ENCODE measurements around the gene ADAM19. TPM values are rescaled to one million over a fixed set of nuclear protein-coding genes. Genes with fewer than 3 reads are reported as not detected.

ADAM19 gene
- total and polyA plus RNA-seq, 4 donors = 1.5 to 42.8 (median 20.3) TPM

DNA sequence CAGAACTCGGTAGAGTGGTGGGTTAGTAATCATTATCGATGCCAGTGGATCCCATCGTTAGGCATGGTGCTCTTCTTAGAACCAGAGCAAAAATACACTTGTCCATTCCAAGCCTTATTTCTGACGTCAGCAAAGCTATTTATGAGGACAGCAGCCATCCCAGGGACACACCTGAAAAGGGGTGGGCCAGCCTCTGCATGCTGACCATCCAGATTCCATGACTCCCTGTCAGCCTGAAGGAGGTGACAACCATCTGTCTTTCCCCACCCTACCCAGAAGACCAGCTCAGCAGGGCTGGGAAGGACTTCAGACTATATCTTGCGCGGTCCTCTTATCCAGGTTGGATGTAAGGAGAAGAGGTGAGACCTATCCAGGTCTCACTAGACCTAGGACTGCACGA, 121.3 kb downstream of the ADAM19 start:
- Histone ChIP-seq H3K27ac (ENCODE audit: low read depth in 1 of 2, low read length in 2 of 2) (no peak overlapping the region), H3K36me3 (ENCODE audit: control insufficient read depth in 1 of 2, insufficient read depth in 2 of 2, low read length in 1 of 2) (no peaks in the 10 kb centered on the region), H3K4me3 (ENCODE audit: low read length in 2 of 2) (no peak overlapping the region), H3K27me3 (ENCODE audit: control insufficient read depth in 1 of 2, insufficient read depth in 2 of 2, low read length in 1 of 2) (no peaks in the 10 kb centered on the region), H3K9me3 (ENCODE audit: control insufficient read depth, low read length) (no peaks in the 10 kb centered on the region), H3K4me1 (ENCODE audit: control insufficient read depth in 1 of 2, insufficient read depth in 2 of 2, low read length in 2 of 2) (peaks cover 0 to 5% of the 10 kb centered on the region in 2 donors)
- intact Hi-C loops (cut with DNase I) = no loop called here
- ATAC-seq (ENCODE audit: low FRiP score) (no peak), DNase-seq (no peak)
- WGBS, 2 donors = 95% methylated on average over 7 of the region's 7 CpGs

DNA sequence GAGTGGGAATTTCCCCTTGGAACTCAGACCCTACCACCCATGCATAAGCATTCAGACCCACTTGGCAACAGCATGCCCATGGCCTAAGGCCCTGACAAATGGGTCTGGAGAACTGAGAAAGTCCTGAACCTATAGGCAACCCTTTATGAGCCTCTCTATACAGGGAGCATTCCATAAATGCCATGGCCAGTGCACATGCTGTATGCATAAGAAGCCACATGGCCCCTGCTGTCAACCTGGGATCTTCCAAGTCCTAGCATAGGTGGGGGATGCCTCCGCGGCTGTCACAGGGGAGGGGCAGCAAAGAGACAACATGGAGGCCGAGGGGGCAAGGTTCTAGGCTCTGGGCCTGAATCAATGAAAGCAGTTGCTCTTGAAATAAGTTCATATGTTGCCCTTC, 123.8 kb downstream of the ADAM19 start:
- Histone ChIP-seq H3K4me1 (ENCODE audit: control insufficient read depth in 1 of 2, insufficient read depth in 2 of 2, low read length in 2 of 2) (peaks cover 0 to 5% of the 10 kb centered on the region in 2 donors), H3K36me3 (ENCODE audit: control insufficient read depth in 1 of 2, insufficient read depth in 2 of 2, low read length in 1 of 2) (no peaks in the 10 kb centered on the region), H3K27ac (ENCODE audit: low read depth in 1 of 2, low read length in 2 of 2) (no peak overlapping the region), H3K9me3 (ENCODE audit: control insufficient read depth, low read length) (no peaks in the 10 kb centered on the region), H3K27me3 (ENCODE audit: control insufficient read depth in 1 of 2, insufficient read depth in 2 of 2, low read length in 1 of 2) (no peaks in the 10 kb centered on the region), H3K4me3 (ENCODE audit: low read length in 2 of 2) (no peak overlapping the region)
- ATAC-seq (ENCODE audit: low FRiP score) (no peak), DNase-seq (no peak)
- intact Hi-C loops (cut with DNase I) = no loop called here
- 90% methylated on average over 3 of the region's 3 CpGs for WGBS, 2 donors

DNA sequence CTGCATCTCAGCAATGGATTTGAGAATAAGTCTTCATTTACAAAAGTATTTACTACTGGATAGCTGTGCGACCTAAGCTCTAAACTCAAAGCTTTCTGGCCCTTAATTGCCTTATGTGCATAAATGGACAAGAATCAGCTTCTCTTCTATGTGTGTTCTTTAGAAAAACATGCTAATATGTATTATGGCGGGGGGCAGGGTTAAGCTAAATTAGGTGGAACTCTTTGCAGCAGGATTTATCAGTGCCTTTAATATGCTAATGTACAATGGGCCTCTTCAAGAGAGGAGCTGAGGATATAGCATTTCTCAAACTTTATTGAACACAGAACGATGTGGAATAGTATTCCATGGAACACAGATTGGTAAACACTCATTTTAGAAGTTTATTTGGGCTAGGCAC, 125.6 kb downstream of the ADAM19 start:
- Histone ChIP-seq H3K4me3 (ENCODE audit: low read length in 2 of 2) (no peak overlapping the region), H3K27me3 (ENCODE audit: control insufficient read depth in 1 of 2, insufficient read depth in 2 of 2, low read length in 1 of 2) (no peaks in the 10 kb centered on the region), H3K9me3 (ENCODE audit: control insufficient read depth, low read length) (no peaks in the 10 kb centered on the region), H3K36me3 (ENCODE audit: control insufficient read depth in 1 of 2, insufficient read depth in 2 of 2, low read length in 1 of 2) (no peaks in the 10 kb centered on the region), H3K27ac (ENCODE audit: low read depth in 1 of 2, low read length in 2 of 2) (no peak overlapping the region), H3K4me1 (ENCODE audit: control insufficient read depth in 1 of 2, insufficient read depth in 2 of 2, low read length in 2 of 2) (peaks cover 0 to 5% of the 10 kb centered on the region in 2 donors)
- WGBS, 2 donors = 96 to 97% methylated on average over 3 of the region's 3 CpGs
- intact Hi-C loops (cut with DNase I) = no loop called here
- DNase-seq = no peak
- no peak for ATAC-seq (ENCODE audit: low FRiP score)

DNA sequence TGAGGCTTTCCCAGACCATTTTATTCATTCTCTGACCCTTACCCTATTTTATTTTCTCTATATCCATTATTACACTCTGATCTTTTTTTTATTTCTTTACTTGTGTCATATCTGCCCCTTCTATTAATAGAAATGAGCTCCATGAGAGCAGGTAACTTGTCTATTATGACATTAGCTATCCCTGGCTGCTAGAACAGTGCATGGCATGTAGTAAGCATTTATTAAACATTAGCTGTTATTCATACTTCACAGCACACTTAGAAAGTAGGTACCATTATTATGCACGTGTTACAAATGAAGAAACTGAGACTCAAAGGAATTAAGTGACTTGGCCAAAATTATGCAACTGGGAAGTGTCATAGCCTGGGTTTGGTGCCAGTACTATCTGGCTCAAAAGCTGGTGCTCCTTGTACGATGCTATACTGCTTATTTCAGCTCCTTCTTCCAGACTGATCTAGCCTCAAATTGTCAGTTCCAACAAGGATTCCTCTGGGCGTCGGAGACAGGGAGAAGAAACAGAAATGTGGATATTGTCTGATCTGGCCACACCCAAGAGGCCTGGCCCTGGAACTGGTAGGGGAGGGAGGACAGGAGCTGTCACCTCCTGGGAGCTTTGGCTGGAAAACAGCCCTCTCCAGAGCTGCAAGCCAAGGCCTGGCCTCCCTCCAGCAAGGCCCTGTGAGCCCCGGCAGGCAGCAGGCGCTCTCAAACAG, 126.4 kb downstream of the ADAM19 start:
- Histone ChIP-seq H3K9me3 (ENCODE audit: control insufficient read depth, low read length) (no peaks in the 10 kb centered on the region), H3K27ac (ENCODE audit: low read depth in 1 of 2, low read length in 2 of 2) (no peak overlapping the region), H3K27me3 (ENCODE audit: control insufficient read depth in 1 of 2, insufficient read depth in 2 of 2, low read length in 1 of 2) (no peaks in the 10 kb centered on the region), H3K36me3 (ENCODE audit: control insufficient read depth in 1 of 2, insufficient read depth in 2 of 2, low read length in 1 of 2) (no peaks in the 10 kb centered on the region), H3K4me1 (ENCODE audit: control insufficient read depth in 1 of 2, insufficient read depth in 2 of 2, low read length in 2 of 2) (peaks cover 0 to 5% of the 10 kb centered on the region in 2 donors), H3K4me3 (ENCODE audit: low read length in 2 of 2) (no peak overlapping the region)
- intact Hi-C loops (cut with DNase I) = no loop called here
- WGBS, 2 donors = 4 to 10% methylated on average over 6 of the region's 6 CpGs
- ATAC-seq (ENCODE audit: low FRiP score) (peak; percentile 73), DNase-seq (peak; percentile 54 to 82)

DNA sequence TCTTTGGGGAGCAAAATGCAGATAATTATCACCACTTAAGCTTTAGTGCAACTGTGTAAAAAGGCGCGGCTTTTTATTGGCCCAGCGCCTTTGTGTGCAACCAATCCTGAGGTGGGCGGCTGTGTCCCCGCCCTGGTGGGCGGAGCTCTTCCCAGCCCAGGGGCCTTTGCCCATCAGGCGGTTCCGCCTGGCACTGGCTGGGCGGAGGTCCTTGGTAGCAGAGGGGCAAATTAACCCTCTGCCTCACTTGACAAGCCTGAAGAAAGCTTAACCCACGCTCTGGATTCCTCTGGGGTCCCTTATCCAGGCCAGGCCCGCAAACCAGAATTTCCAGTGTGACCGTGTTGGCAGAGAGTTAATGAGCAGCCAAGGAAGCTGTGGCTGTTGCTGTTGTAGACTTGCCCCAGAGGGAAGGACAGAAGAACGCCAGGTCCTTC, 128.4 kb downstream of the ADAM19 start:
- WGBS, 2 donors = 88 to 94% methylated on average over 13 of the region's 13 CpGs
- H3K4me3 ChIP-seq (ENCODE audit: low read length in 2 of 2) = no peak overlapping the region
- peaks cover 0 to 5% of the 10 kb centered on the region in 2 donors for H3K4me1 ChIP-seq (ENCODE audit: control insufficient read depth in 1 of 2, insufficient read depth in 2 of 2, low read length in 2 of 2)
- H3K9me3 ChIP-seq (ENCODE audit: control insufficient read depth, low read length) = no peaks in the 10 kb centered on the region
- ATAC-seq (ENCODE audit: low FRiP score) (no peak), DNase-seq (no peak)
- no peak overlapping the region for H3K27ac ChIP-seq (ENCODE audit: low read depth in 1 of 2, low read length in 2 of 2)
- intact Hi-C loops (cut with DNase I) = no loop called here
- H3K36me3 ChIP-seq (ENCODE audit: control insufficient read depth in 1 of 2, insufficient read depth in 2 of 2, low read length in 1 of 2) = no peaks in the 10 kb centered on the region
- no peaks in the 10 kb centered on the region for H3K27me3 ChIP-seq (ENCODE audit: control insufficient read depth in 1 of 2, insufficient read depth in 2 of 2, low read length in 1 of 2)

DNA sequence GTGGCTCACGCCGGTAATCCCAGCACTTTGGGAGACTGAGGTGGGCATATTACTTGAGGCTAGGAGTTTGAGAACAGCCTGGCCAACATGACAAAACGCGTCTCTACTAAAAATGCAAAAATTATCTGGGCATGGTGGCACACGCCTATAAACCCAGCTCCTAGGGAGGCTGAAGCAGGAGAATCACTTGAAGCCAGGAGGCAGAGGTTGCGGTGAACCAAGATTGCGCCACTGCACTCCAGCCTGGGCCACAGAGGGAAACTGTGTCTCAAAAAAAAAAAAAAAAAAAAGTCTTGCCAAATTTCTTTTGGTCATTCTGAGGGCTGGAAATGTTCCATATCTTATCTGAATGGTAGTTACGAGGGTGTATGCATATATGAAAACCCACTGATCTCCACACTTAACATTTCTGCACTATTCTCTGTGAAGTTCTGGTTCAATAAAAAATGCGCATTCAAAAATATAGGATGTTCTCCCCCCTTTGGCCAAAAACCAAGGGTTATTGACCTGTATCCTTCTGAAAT, 129.1 kb downstream of the ADAM19 start:
- Histone ChIP-seq H3K27ac (ENCODE audit: low read depth in 1 of 2, low read length in 2 of 2) (no peak overlapping the region), H3K9me3 (ENCODE audit: control insufficient read depth, low read length) (no peaks in the 10 kb centered on the region), H3K36me3 (ENCODE audit: control insufficient read depth in 1 of 2, insufficient read depth in 2 of 2, low read length in 1 of 2) (no peaks in the 10 kb centered on the region), H3K4me3 (ENCODE audit: low read length in 2 of 2) (no peak overlapping the region), H3K4me1 (ENCODE audit: control insufficient read depth in 1 of 2, insufficient read depth in 2 of 2, low read length in 2 of 2) (peaks cover 0 to 5% of the 10 kb centered on the region in 2 donors), H3K27me3 (ENCODE audit: control insufficient read depth in 1 of 2, insufficient read depth in 2 of 2, low read length in 1 of 2) (no peaks in the 10 kb centered on the region)
- DNase-seq = no peak
- WGBS, 2 donors = 93 to 95% methylated on average over 9 of the region's 9 CpGs
- intact Hi-C loops (cut with DNase I) = no loop called here
- no peak for ATAC-seq (ENCODE audit: low FRiP score)

DNA sequence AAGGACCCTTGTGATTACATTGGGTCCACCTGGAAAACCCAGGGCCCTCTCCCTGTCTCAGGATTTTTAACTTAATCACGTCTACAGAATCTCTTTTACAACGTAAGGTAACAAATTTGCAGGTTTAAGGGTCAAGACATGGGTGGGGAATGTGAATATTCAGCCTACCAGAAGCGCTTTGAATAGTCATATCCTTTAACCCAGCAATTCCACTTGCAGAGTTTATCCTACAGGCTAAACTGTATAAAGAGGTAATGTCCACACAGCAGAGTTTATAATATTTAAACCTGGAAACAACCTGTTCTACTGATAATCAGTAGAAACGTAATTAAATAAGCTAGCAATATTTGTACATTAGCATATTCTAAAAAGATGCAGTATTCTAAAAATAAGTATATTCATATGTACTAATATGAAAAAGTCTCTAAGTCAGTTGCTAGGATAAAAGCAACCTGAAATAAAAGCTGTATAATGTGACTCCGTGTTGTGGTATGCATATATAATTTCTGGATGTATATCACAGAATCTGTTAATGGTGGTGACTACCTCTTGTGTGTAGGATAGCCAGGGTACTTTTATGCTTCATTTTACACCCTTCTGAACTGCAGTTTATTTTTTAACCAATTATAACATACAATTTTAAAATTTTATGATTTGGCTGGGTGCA, 129.7 kb downstream of the ADAM19 start:
- DNase-seq = no peak
- H3K27ac ChIP-seq (ENCODE audit: low read depth in 1 of 2, low read length in 2 of 2) = no peak overlapping the region
- H3K4me3 ChIP-seq (ENCODE audit: low read length in 2 of 2) = no peak overlapping the region
- intact Hi-C loops (cut with DNase I) = no loop called here
- H3K4me1 ChIP-seq (ENCODE audit: control insufficient read depth in 1 of 2, insufficient read depth in 2 of 2, low read length in 2 of 2) = peaks cover 0 to 5% of the 10 kb centered on the region in 2 donors
- 92 to 95% methylated on average over 5 of the region's 5 CpGs for WGBS, 2 donors
- no peaks in the 10 kb centered on the region for H3K9me3 ChIP-seq (ENCODE audit: control insufficient read depth, low read length)
- H3K36me3 ChIP-seq (ENCODE audit: control insufficient read depth in 1 of 2, insufficient read depth in 2 of 2, low read length in 1 of 2) = no peaks in the 10 kb centered on the region
- H3K27me3 ChIP-seq (ENCODE audit: control insufficient read depth in 1 of 2, insufficient read depth in 2 of 2, low read length in 1 of 2) = no peaks in the 10 kb centered on the region
- ATAC-seq (ENCODE audit: low FRiP score) = no peak

DNA sequence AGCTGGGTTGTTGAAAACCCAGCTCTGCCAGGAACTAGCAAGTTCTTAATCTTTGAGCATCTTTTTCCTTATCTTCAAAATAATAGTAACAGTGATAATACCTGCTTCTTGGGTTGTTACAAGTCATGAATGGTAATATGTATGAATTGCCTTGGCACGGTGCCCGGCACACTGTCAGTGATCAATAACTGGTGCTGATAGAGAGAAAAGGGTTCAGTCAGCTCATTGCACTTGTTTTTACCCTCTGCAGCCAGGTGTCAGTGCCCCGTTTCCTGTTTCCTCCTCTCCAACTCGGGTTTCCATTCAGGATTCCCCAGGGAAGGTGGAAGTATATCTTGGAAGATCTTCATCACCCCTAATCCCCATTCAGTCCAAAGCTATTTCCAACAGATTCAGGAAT, 131.4 kb downstream of the ADAM19 start:
- ATAC-seq (ENCODE audit: low FRiP score) = no peak
- intact Hi-C loops (cut with DNase I) = no loop called here
- Histone ChIP-seq H3K27ac (ENCODE audit: low read depth in 1 of 2, low read length in 2 of 2) (no peak overlapping the region), H3K4me3 (ENCODE audit: low read length in 2 of 2) (no peak overlapping the region), H3K9me3 (ENCODE audit: control insufficient read depth, low read length) (no peaks in the 10 kb centered on the region), H3K27me3 (ENCODE audit: control insufficient read depth in 1 of 2, insufficient read depth in 2 of 2, low read length in 1 of 2) (no peaks in the 10 kb centered on the region), H3K36me3 (ENCODE audit: control insufficient read depth in 1 of 2, insufficient read depth in 2 of 2, low read length in 1 of 2) (no peaks in the 10 kb centered on the region), H3K4me1 (ENCODE audit: control insufficient read depth in 1 of 2, insufficient read depth in 2 of 2, low read length in 2 of 2) (no peaks in the 10 kb centered on the region)
- WGBS, 2 donors = 68% methylated on average over 4 of the region's 4 CpGs
- DNase-seq = no peak
